K562 (cell line): ENCODE data around the gene SATB2. TPM values are rescaled to one million over a fixed set of nuclear protein-coding genes. Genes with fewer than 3 reads are reported as not detected.

Source experiments
- ATAC-seq: fragments of 200-7000 bp; cut with Tn5 transposase; 3 replicates; pipeline ENCODE4 v1.9.1; 2020; ENCODE audit warnings: moderate library complexity
- BruUV-seq: library from RNA; stranded (reverse); fragments of 400-500 nt; replicated peaks from 2 replicates; lab custom pipeline; 2021; lab: Mats Ljungman, UMichigan
- CTCF ChIA-PET: fragments of 300-600 bp; formaldehyde crosslinking; extraction: SDS; loops from one replicate; lab custom pipeline; 2021; ENCODE audit warnings: low intra/inter-chr PET ratio; lab: Yijun Ruan, JAX
- POLR2A ChIA-PET: fragments of 300-600, 350-650 bp; sonication (Branson Sonifier 250); formaldehyde crosslinking; extraction: SDS; loops from one replicate; lab custom pipeline; 2021; ENCODE audit warnings: antibody characterized with exemption, inconsistent platforms; lab: Yijun Ruan, JAX
- DNase-seq, 4 experiments: peaks; one replicate each; pipeline versions ENCODE4 v3.0.0 to v3.0.0-alpha.2; 2011 to 2018; ENCODE audit warnings: low spot score in 3 of 4, mixed read lengths in 3 of 4; ENCODE audit errors: extremely low read depth in 1 of 4
- FAIRE-seq: peaks from 2 replicates; lab custom pipeline; 2011; peaks lifted over from hg19 to GRCh38; lab: Jason Lieb, UNC
- H2AFZ ChIP-seq: 2 replicates; pipeline ENCODE4 v1.6.0; 2011; ENCODE audit warnings: low read depth, low read length, control low read depth, inconsistent platforms
- H3K27ac ChIP-seq: fragments of 200-600 bp; 3 replicates; pipeline ENCODE4 v1.8.0; 2011; ENCODE audit warnings: low read depth, mild to moderate bottlenecking, control low read depth, inconsistent platforms, low read length, moderate library complexity, mixed read lengths; ENCODE audit errors: extremely low read depth
- H3K27me3 ChIP-seq, 2 experiments: fragments of 300-600 bp in 1 of 2; 2 replicates in 1 of 2; 3 replicates in 1 of 2; pipeline versions ENCODE4 v1.6.0 to v1.8.0; 2011; ENCODE audit warnings: inconsistent platforms in 2 of 2, low read length in 2 of 2, mild to moderate bottlenecking in 1 of 2, mixed read lengths in 1 of 2, moderate library complexity in 1 of 2; ENCODE audit not compliant: control insufficient read depth in 2 of 2, insufficient read depth in 2 of 2
- H3K36me3 ChIP-seq: fragments of 300-600 bp; 3 replicates; pipeline ENCODE4 v1.8.0; 2011; ENCODE audit warnings: mild to moderate bottlenecking, low read length, inconsistent platforms; ENCODE audit not compliant: control insufficient read depth, insufficient read depth
- H3K4me1 ChIP-seq, 2 experiments: fragments of 200-600 bp in 1 of 2; replicated peaks in 1 of 2; 2 replicates in 1 of 2; 3 replicates in 1 of 2; pipeline versions ENCODE4 v1.5.1 to v1.8.0; 2011; ENCODE audit warnings: inconsistent platforms in 2 of 2, low read length in 2 of 2, mild to moderate bottlenecking in 1 of 2, mixed read lengths in 1 of 2, moderate library complexity in 1 of 2; ENCODE audit not compliant: control insufficient read depth in 2 of 2, insufficient read depth in 2 of 2
- H3K4me2 ChIP-seq: 2 replicates; pipeline ENCODE4 v1.6.1; 2011; ENCODE audit warnings: low read length, control low read depth, inconsistent platforms, mixed read lengths; ENCODE audit not compliant: insufficient read depth
- H3K4me3 ChIP-seq: fragments of 200-600 bp; sonication (generic), shearing (Covaris generic); 2 replicates; pipeline ENCODE4 v1.5.1; 2016; ENCODE audit warnings: control low read depth, inconsistent platforms
- H3K79me2 ChIP-seq: fragments of 200-600 bp; 3 replicates; pipeline ENCODE4 v1.8.0; 2011; ENCODE audit warnings: low read length, inconsistent platforms; ENCODE audit not compliant: control insufficient read depth, insufficient read depth
- H3K9ac ChIP-seq, 2 experiments: 2 replicates each; pipeline versions ENCODE4 v1.6.0 to v1.6.1; 2011; ENCODE audit warnings: low read depth in 2 of 2, low read length in 2 of 2, control low read depth in 1 of 2, inconsistent platforms in 1 of 2, mild to moderate bottlenecking in 1 of 2, mixed read lengths in 1 of 2; ENCODE audit not compliant: insufficient read depth in 1 of 2
- H3K9me1 ChIP-seq: one replicate; pipeline ENCODE4 v1.6.0; 2011; ENCODE audit warnings: inconsistent platforms, mild to moderate bottlenecking, low read length, moderate library complexity; ENCODE audit not compliant: control insufficient read depth, insufficient read depth
- H3K9me3 ChIP-seq: replicated peaks from 2 replicates; pipeline ENCODE4 v1.5.1; 2011; ENCODE audit warnings: low read depth, low read length, inconsistent platforms; ENCODE audit not compliant: control insufficient read depth, insufficient read depth
- H4K20me1 ChIP-seq: replicated peaks from 2 replicates; pipeline ENCODE4 v1.6.1; 2011; ENCODE audit warnings: low read length, inconsistent platforms, mixed read lengths; ENCODE audit not compliant: control insufficient read depth, insufficient read depth
- C11orf30 ChIP-seq: fragments of 450-650 bp; IDR thresholded peaks from 2 replicates; pipeline ENCODE4 v1.6.1; 2016; ENCODE audit warnings: low read depth, mild to moderate bottlenecking
- CBFA2T3 ChIP-seq: fragments of 450-650 bp; IDR thresholded peaks from 2 replicates; pipeline ENCODE4 v1.6.1; 2017
- CLOCK ChIP-seq: fragments of 250-450 bp; sonication (Bioruptor Pico); IDR thresholded peaks from 2 replicates; pipeline ENCODE4 v1.4.0; 2020; ENCODE audit warnings: mild to moderate bottlenecking, moderate library complexity, borderline replicate concordance
- GTF2F1 ChIP-seq: IDR thresholded peaks from 2 replicates; pipeline ENCODE4 v1.6.1; 2011; ENCODE audit warnings: low read depth, low read length, improper control_type of control experiment
- NR2C1 ChIP-seq, 2 experiments: fragments of 450-650 bp; IDR thresholded peaks; 2 replicates each; pipeline ENCODE4 v1.6.1; 2017; ENCODE audit warnings: mild to moderate bottlenecking in 2 of 2, antibody characterized with exemption in 1 of 2, inconsistent platforms in 1 of 2, missing compliant biosample characterization in 1 of 2, missing genetic modification characterization in 1 of 2
- ZNF175 ChIP-seq: fragments of 200-800 bp; sonication (Bioruptor generic); IDR thresholded peaks from 2 replicates; pipeline ENCODE4 v1.6.1; 2016; ENCODE audit warnings: low read depth, mild to moderate bottlenecking, missing genetic modification characterization, missing compliant biosample characterization
- ZNF232 ChIP-seq: sonication (generic); formaldehyde crosslinking; IDR thresholded peaks from 2 replicates; pipeline ENCODE4 v1.8.0; 2022; ENCODE audit warnings: mild to moderate bottlenecking, missing genetic modification reagents
- ZNF316 ChIP-seq: fragments of 450-650 bp; IDR thresholded peaks from 2 replicates; pipeline ENCODE4 v1.6.1; 2016
- ZNF395 ChIP-seq: fragments of 200-800 bp; sonication (Bioruptor generic); IDR thresholded peaks from 2 replicates; pipeline ENCODE4 v1.6.1; 2017; ENCODE audit warnings: missing genetic modification characterization, missing compliant biosample characterization
- WGBS: fragments of 100-300 bp; shearing (Covaris generic); methylation state at CpG from one replicate; pipeline ENCODE4 v1.1.6; 2016; ENCODE audit warnings: low coverage, mixed read lengths; ENCODE audit not compliant: insufficient coverage; ENCODE audit errors: missing lambda C conversion rate; 5-methylcytosine and 5-hydroxymethylcytosine counted together
- in situ Hi-C: fragments of 300-500 bp; cut with MboI; formaldehyde crosslinking; loops from 4 replicates; pipeline ENCODE4 v1.15.0; 2018; ENCODE audit warnings: inconsistent platforms, mixed read lengths
- intact Hi-C: fragments of 100-400 bp; cut with micrococcal nuclease; formaldehyde crosslinking; loops from 2 replicates; pipeline ENCODE4 v1.14.2; 2022
- polyA plus RNA-seq, 8 experiments: library from polyadenylated mRNA; depleted of rRNA in 4 of 8; stranded (reverse) in 5 of 8; unstranded in 3 of 8; fragments of >200 nt; fragmentation: Nextera tagmentation in 2 of 8; fragmentation: Illumina TruSeq in 1 of 8; extraction: Ambion mirVana in 2 of 8; extraction: Trizol in 1 of 8; gene quantifications; 2 replicates each; pipeline versions ENCODE4 v1.2.1 to v1.2.3, GENCODE V29; 2011 to 2014; ENCODE audit warnings: inconsistent platforms in 1 of 8, missing spikeins in 1 of 8
- total RNA-seq, 7 experiments: library from RNA; depleted of rRNA in 6 of 7; stranded (reverse); fragments of >200 nt in 6 of 7; fragmentation: Illumina TruSeq in 2 of 7; extraction: Trizol in 2 of 7; gene quantifications; 2 replicates each; pipeline versions ENCODE4 v1.2.1 to v1.2.3, GENCODE V29; 2011 to 2021; ENCODE audit warnings: low replicate concordance in 1 of 7

The SATB2 gene
- total and polyA plus RNA-seq, 9 of the 15 experiments (the other 6 are each of a cell fraction or from before 2014, with no cell fraction given): 4.5 to 34.0 (median 15.1) TPM

- TF ChIP-seq CBFA2T3: no peak
- TF ChIP-seq C11orf30: no peak
- TF ChIP-seq NR2C1 (IDR thresholded peaks at IDR 0.05): no peak
- TF ChIP-seq NR2C1 (tag; IDR thresholded peaks at IDR 0.05): no peak
- no peak for TF ChIP-seq ZNF175 (CRISPR knock-in tag)
- TF ChIP-seq ZNF232 (CRISPR knock-in tag): no peak
These were observed 128.7 kb downstream of the SATB2 start (continued) for GRCh38 chr2:199329031-199329430.

- no peak overlapping the region for H2AFZ ChIP-seq
- peaks cover 85% of the 10 kb centered on the region for H3K36me3 ChIP-seq
- POLR2A ChIA-PET: no interaction called here
- H3K4me2 ChIP-seq: no peak overlapping the region
- H3K27ac ChIP-seq: no peak overlapping the region
- H3K9ac ChIP-seq: no peak overlapping the region
- FAIRE-seq (no peak), ATAC-seq (no peak), DNase-seq (no peak)
- no TSS peak for BruUV-seq
- 80% methylated on average over 1 of the region's 1 CpG for WGBS
- no peak overlapping the region for H3K4me3 ChIP-seq
- intact Hi-C loops: no loop called here
- H3K9me1 ChIP-seq: no peaks in the 10 kb centered on the region
- H3K4me1 ChIP-seq: no peaks in the 10 kb centered on the region
- CTCF ChIA-PET: no interaction called here
- in situ Hi-C loops: no loop called here
- no peaks in the 10 kb centered on the region for H3K79me2 ChIP-seq
- no peaks in the 10 kb centered on the region for H3K27me3 ChIP-seq
- no peaks in the 10 kb centered on the region for H3K9me3 ChIP-seq
- no peaks in the 10 kb centered on the region for H4K20me1 ChIP-seq
- TF ChIP-seq ZNF395 (no peak), GTF2F1 (no peak), ZNF316 (peak; percentile 40; the same call in 1 of the 2 replicates), CLOCK (CRISPR knock-in tag) (no peak)
These were observed 131.9 kb downstream of the SATB2 start for GRCh38 chr2:199325881-199326280.
